DOHH2 (cell line): ENCODE data around the gene CACNA1E.
"Not testable (repeated sequence)": the region's sequence is repeated elsewhere in the genome, so short reads cannot be mapped to it uniquely, and the experiment has no call there.

Experiments used
- H3F3A ChIP-seq: fragments of 200-600 bp; sonication (generic), shearing (Covaris generic); 2 replicates; pipeline ENCODE4 v1.6.0; 2016; ENCODE audit warnings: antibody characterized with exemption, mild to moderate bottlenecking; ENCODE audit not compliant: control insufficient read depth, insufficient read depth
- H3K27ac ChIP-seq: fragments of 200-600 bp; sonication (generic); 2 replicates; pipeline ENCODE4 v1.5.1; 2014; ENCODE audit warnings: low read depth, mild to moderate bottlenecking, low read length, moderate library complexity
- H3K27me3 ChIP-seq: fragments of 200-600 bp; sonication (generic); 2 replicates; pipeline ENCODE4 v1.6.1; 2014; ENCODE audit warnings: mild to moderate bottlenecking, low read length, mixed read lengths; ENCODE audit not compliant: control insufficient read depth
- H3K36me3 ChIP-seq: fragments of 200-600 bp; sonication (generic); 2 replicates; pipeline ENCODE4 v1.6.1; 2014; ENCODE audit warnings: mild to moderate bottlenecking, low read length, moderate library complexity, mixed read lengths; ENCODE audit not compliant: control insufficient read depth
- H3K4me1 ChIP-seq: fragments of 200-600 bp; sonication (generic); 2 replicates; pipeline ENCODE4 v1.6.1; 2014; ENCODE audit warnings: mild to moderate bottlenecking, low read length, mixed read lengths; ENCODE audit not compliant: control insufficient read depth
- H3K4me2 ChIP-seq: fragments of 200-600 bp; sonication (generic); 2 replicates; pipeline ENCODE4 v1.6.0; 2014; ENCODE audit warnings: mild to moderate bottlenecking, low read length, moderate library complexity
- H3K4me3 ChIP-seq: fragments of 200-600 bp; sonication (generic); 2 replicates; pipeline ENCODE4 v1.5.1; 2014; ENCODE audit warnings: mild to moderate bottlenecking, low read length, mixed read lengths
- H3K79me2 ChIP-seq: fragments of 200-600 bp; sonication (generic); 2 replicates; pipeline ENCODE4 v1.6.1; 2014; ENCODE audit warnings: mild to moderate bottlenecking, low read length, mixed read lengths; ENCODE audit not compliant: control insufficient read depth
- H3K9me2 ChIP-seq: fragments of 200-600 bp; sonication (generic); replicated peaks from 2 replicates; pipeline ENCODE4 v1.6.1; 2014; ENCODE audit warnings: mild to moderate bottlenecking, low read length, mixed read lengths; ENCODE audit not compliant: control insufficient read depth
- H3K9me3 ChIP-seq: fragments of 200-600 bp; sonication (generic); 2 replicates; pipeline ENCODE4 v1.6.1; 2014; ENCODE audit warnings: antibody characterized with exemption, low read length, mixed read lengths; ENCODE audit not compliant: control insufficient read depth, insufficient read depth
- H4K20me1 ChIP-seq: fragments of 200-600 bp; sonication (generic); 2 replicates; pipeline ENCODE4 v1.6.0; 2014; ENCODE audit warnings: low read depth, mild to moderate bottlenecking, antibody characterized with exemption, low read length, moderate library complexity; ENCODE audit not compliant: control insufficient read depth, insufficient read depth
- CTCF ChIP-seq: fragments of 200-600 bp; sonication (generic); IDR thresholded peaks from one replicate; pipeline ENCODE4 v1.5.1; 2014; ENCODE audit warnings: antibody characterized with exemption, mild to moderate bottlenecking, low read depth, low read length; ENCODE audit not compliant: poor library complexity, severe bottlenecking
- EZH2phosphoT487 ChIP-seq: fragments of 200-600 bp; sonication (generic); IDR thresholded peaks from 2 replicates; pipeline ENCODE4 v1.6.1; 2017; ENCODE audit warnings: borderline replicate concordance, mild to moderate bottlenecking, antibody characterized with exemption, low read length, moderate library complexity, mixed read lengths

Gene CACNA1E

DNA sequence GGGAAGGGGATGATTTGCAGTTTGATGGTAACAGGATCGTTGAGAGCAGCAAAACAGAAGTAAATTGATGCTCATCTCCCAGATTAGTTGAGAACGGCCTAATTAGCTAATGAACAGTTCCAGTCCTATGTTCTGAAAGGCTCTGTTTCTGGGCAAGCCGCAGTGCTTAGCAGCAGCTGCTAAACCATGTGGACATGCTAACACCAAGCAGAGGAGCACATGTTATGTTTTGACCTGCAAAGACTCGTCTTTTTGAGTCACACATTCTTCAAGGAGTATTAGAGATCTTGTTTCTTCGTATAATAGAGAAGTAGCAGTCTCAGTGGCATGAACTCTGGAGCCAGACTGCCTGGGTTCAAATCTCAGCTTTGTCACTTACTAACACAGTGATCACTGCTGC is 58.1 kb downstream of the CACNA1E start:
- H3K4me2 ChIP-seq = no peak overlapping the region
- H4K20me1 ChIP-seq = no peaks in the 10 kb centered on the region
- H3F3A ChIP-seq = no peaks in the 10 kb centered on the region
- H3K27me3 ChIP-seq = peaks cover 9% of the 10 kb centered on the region
- H3K4me1 ChIP-seq = no peaks in the 10 kb centered on the region
- H3K9me3 ChIP-seq = no peaks in the 10 kb centered on the region
- no peak overlapping the region for H3K4me3 ChIP-seq
- no peak overlapping the region for H3K27ac ChIP-seq
- H3K9me2 ChIP-seq = no peaks in the 10 kb centered on the region
- no peaks in the 10 kb centered on the region for H3K79me2 ChIP-seq
- TF ChIP-seq CTCF (no peak), EZH2phosphoT487 (no peak)
- H3K36me3 ChIP-seq = no peaks in the 10 kb centered on the region

DNA sequence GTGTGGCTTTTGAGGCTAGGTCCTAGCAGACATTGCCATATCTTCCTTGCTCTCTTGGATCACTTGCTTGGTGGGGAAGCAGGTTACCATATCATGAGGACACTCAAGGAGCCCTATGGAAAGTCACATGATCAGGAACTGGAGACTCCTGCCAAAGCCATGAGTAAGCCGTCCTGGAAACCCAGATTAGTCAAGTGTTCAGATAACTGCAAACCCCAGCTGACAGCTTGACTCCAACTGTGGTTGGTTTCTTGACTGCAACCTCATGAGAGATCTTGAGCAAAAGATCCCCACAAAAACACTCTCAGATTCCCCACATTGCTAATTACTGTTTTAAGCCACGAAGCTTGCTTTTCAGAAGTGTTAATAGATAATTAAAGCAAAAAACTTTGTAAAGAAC is 58.6 kb downstream of the CACNA1E start:
- no peaks in the 10 kb centered on the region for H3K79me2 ChIP-seq
- H3K27ac ChIP-seq = no peak overlapping the region
- no peak overlapping the region for H3K4me3 ChIP-seq
- no peak overlapping the region for H3K4me2 ChIP-seq
- no peaks in the 10 kb centered on the region for H3K9me2 ChIP-seq
- no peaks in the 10 kb centered on the region for H3K9me3 ChIP-seq
- H4K20me1 ChIP-seq = no peaks in the 10 kb centered on the region
- H3K27me3 ChIP-seq = peaks cover 9% of the 10 kb centered on the region
- no peaks in the 10 kb centered on the region for H3K36me3 ChIP-seq
- H3K4me1 ChIP-seq = no peaks in the 10 kb centered on the region
- H3F3A ChIP-seq = no peaks in the 10 kb centered on the region
- no peak for TF ChIP-seq EZH2phosphoT487
- TF ChIP-seq CTCF = no peak

DNA sequence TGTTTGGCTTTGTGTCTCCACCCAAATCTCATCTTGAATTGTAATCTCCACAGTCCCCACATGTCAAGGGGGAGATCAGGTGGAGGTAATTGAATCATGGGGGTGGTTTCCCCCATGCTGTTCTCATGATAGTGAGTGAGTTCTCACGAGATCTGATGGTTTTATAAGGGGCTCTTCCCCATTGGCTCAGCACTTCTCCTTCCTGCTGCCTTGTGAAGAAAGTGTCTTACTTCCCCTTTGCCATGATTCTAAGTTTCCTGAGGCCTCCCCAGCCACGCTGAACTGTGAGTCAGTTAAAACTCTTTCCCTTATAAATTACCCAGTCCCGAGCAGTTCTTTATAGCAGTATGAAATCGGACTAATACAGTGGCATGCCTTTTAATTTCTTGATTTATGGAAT is 59.1 kb downstream of the CACNA1E start:
- H3K36me3 ChIP-seq, H3K79me2 ChIP-seq, H3K9me2 ChIP-seq, H3F3A ChIP-seq, H3K4me1 ChIP-seq, H3K4me2 ChIP-seq, H4K20me1 ChIP-seq, H3K27me3 ChIP-seq, H3K4me3 ChIP-seq, H3K27ac ChIP-seq, H3K9me3 ChIP-seq: not testable (repeated sequence)

DNA sequence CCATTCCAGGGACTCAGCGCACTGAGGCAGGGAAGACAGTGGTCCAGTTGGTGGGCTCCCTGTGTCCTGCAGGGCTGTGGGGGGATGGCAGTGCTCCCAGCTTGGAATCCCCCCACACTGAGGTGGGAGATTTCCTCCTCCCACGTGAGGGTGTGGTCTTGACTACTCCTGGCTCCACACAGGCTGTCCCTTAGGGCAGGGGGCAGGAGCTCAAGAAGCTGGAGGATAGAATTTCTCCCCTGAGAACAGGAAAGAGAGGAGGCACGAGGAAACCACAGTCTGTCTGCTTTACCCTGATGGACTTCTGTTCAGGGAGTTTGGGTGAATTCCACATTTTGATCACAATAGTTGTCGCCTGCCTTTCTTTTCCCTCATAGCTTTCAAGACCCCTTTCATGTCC is 62.1 kb downstream of the CACNA1E start:
- H3K4me1 ChIP-seq = no peaks in the 10 kb centered on the region
- no peaks in the 10 kb centered on the region for H3K9me2 ChIP-seq
- no peaks in the 10 kb centered on the region for H3K36me3 ChIP-seq
- H3K27ac ChIP-seq = no peak overlapping the region
- H3K79me2 ChIP-seq = no peaks in the 10 kb centered on the region
- no peak overlapping the region for H3K4me2 ChIP-seq
- no peaks in the 10 kb centered on the region for H3K27me3 ChIP-seq
- no peaks in the 10 kb centered on the region for H3K9me3 ChIP-seq
- no peaks in the 10 kb centered on the region for H4K20me1 ChIP-seq
- no peaks in the 10 kb centered on the region for H3F3A ChIP-seq
- no peak overlapping the region for H3K4me3 ChIP-seq
- TF ChIP-seq CTCF (no peak), EZH2phosphoT487 (no peak)
